Stimulated activated CD4-positive, alpha-beta T cell treated with anti-CD3 and anti-CD28 coated beads, Interleukin-2, amount 100 ng/mL, for 48 hours (primary cell): ENCODE measurements around the gene ASTN2.

Experiments
- DNase-seq, 2 donors: peaks; one replicate each; pipeline ENCODE4 v3.0.0-alpha.2; 2020

ASTN2 gene

GRCh38 chr9:117414220-117414905 lies 494 bp downstream of the ASTN2 start:
- no peak for DNase-seq

DNA sequence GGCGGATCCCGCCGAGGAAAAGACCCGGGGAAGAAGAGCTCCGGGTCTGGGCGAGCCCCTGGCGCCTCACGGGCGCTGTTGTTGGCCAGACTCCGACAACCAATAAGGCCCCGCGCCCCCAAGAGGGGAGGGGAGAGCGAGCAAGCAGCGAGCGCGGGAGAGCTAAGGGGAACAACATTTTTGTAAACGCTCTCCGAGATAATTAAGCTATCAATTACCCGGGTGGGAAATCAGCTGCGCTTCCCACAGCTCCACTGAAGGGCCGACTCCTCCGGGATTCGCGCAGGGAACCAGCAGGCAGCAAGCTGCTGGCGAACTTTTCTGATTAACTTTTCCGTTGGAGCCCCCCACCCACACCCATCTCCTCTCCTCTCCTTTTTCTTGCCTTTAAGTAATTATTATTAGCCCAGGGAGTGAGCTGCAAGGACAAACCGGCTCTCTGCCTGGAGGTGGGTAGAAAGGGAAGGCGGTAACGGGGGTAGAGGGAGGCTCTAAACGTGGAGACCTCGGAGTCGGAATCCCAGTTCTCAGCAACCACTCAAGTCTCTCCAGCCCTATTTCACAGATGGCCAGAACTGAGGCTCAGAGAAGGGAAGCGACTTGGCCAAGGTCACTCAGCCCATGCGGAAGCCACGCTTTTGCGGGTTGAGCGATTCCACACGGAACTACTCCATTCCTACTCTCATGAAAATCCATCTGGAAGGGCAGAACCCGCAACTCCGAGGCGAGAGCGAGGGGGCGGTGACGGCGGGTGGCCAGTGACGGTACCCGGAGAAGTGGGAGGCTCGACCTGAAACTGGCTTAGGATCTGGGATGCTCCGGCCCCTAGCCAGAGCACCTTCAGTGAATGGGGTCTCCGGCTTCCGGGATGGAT lies 1.3 kb downstream of the ASTN2 start:
- DNase-seq: no peak

- no peak for DNase-seq
These were observed 2.0 kb downstream of the ASTN2 start for GRCh38 chr9:117412841-117413240.

GRCh38 chr9:117412006-117412715 lies 2.7 kb downstream of the ASTN2 start:
- no peak for DNase-seq

GRCh38 chr9:117411547-117411946 lies 3.3 kb downstream of the ASTN2 start:
- DNase-seq: no peak

GRCh38 chr9:117409321-117409720 lies 5.5 kb downstream of the ASTN2 start:
- DNase-seq: no peak

- DNase-seq: no peak
These were observed 7.3 kb downstream of the ASTN2 start for GRCh38 chr9:117407436-117408022.

DNA sequence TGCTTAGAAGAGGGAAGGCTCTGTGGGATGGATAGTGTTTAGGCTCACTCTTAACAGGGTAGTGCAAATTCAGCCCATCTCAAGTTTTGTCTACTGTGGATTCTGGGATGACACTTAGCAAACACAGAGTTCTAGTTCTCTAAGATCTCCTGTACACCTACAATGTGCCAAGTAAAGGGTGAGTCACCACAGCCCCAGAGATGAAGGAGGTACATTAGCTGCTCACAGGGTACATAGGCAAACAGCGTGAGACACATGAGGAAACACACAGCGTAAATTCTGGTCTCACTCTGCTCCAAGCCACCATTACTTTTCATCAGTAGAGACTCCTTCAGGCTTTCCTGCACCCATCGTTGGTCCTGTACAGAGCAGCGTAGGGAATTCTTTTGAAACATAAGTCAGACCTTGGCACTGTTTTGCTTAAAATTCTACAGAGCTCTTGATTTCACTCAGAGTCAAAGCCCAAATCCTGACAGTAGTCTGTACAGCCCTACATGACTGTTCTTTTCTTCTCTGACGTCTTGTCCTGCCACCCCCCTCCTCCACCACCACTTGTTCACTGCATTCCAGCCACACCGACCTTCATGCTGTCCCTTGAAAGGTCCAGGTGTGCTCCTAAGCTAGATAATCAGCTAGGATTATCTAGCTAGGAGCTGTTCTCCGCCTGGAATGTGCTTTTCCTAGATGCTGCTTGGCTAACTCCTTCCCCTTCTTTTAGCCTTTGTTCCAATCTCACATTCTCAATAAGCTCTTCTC lies 8.7 kb downstream of the ASTN2 start:
- DNase-seq: no peak

GRCh38 chr9:117403848-117404247 lies 11.0 kb downstream of the ASTN2 start:
- DNase-seq: no peak

GRCh38 chr9:117403403-117403811 lies 11.4 kb downstream of the ASTN2 start:
- no peak for DNase-seq

GRCh38 chr9:117400171-117400570 lies 14.7 kb downstream of the ASTN2 start:
- no peak for DNase-seq

DNA sequence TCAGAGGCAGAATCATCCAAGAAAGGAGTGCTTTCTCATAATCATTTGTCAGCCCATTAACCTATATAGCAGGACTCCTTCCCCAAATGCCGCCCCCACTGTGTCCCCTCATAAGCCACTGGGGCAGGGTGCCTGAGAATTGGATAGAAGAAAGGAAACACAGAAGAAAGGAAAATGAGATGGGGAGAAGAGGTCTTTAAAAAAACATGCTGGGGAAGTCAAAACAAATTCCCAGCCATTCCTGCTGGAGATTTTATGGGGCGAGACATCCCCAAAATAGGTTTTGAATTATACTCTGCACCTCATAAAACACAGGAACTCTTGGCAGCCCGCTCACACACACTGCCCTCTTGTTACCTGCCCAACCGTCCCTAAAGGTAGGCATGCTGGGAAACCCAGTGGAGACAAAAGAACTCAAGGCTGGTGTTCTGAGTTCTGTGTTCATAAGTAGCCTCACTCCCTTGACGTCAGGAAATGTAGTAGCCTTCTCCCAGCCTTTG lies 19.7 kb downstream of the ASTN2 start:
- no peak for DNase-seq

DNA sequence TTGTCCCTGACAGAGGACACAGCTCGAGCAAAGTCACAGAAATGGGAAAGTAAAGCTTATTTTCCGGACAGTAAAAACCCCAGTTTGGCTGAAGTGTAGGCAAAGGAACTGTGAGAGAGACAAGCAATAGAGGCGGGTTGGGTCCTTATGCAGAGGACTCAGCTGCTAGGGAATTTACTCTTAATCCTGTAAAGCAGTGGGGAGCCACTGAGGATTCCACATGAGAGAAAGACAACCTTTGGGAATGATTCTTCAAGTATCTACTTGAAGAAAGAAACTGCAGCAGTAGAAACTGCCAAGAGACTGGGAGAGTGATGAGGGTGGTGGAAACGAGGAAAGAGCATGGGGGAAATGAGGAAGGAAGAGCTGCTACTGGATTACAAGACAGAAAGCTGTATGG lies 20.2 kb downstream of the ASTN2 start:
- no peak for DNase-seq

DNA sequence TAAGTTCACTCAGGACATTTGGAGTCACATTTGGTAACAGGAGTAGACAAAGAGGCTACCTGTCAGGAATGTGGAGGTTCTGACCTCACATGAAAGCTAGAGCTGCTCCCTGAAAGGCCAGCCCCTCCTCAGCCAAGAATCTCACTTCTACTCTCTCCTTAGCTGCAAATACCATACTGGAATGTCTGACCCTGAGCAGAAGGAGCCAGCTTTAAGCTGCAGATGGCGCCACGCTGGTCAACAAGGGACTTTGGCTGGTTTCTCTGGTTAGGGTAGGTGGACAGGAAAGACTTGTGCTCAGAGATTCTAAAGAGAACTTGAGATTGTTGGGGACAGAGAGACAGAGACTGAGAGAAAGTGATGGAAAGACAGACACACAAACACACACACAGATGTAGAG lies 21.9 kb downstream of the ASTN2 start:
- DNase-seq: no peak

DNA sequence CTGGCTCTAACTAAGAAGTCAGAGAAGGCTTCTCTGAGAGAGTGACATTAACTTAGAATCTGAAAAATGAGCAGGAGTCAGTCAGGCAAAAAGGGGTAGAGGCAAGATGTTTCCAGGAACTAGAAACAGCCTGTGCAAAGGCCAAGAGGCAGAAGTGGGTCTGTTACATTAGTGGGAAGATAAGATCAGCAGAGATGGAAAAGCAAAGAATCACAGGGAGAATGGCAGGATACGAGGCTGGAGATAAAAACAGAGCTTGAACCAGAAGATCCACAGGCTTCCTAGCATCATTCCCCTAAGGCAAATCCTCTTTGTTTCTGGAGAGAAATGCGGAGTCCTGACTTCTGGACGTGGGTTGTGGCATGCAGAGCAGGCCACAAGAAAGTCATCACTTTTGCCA lies 27.4 kb downstream of the ASTN2 start:
- no peak for DNase-seq

DNA sequence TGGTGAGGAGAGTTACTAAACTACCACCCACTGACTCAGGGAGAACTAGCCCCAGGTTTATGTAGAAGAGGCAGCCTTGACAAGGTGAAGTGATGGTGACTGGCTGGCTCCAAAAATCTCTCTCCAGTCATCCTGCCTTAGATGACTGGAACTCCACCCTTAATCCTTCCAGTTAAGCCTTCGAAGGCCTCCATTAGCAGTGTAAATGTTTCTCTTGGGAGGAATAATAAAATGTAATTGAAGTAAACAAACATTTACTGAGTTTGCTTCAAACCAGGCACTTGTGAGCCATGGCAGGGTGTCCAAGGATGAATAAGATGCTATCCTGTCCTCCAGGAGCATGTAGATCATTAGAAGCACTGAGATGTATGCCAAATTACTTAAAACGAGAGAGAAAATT lies 35.5 kb downstream of the ASTN2 start:
- no peak for DNase-seq

DNA sequence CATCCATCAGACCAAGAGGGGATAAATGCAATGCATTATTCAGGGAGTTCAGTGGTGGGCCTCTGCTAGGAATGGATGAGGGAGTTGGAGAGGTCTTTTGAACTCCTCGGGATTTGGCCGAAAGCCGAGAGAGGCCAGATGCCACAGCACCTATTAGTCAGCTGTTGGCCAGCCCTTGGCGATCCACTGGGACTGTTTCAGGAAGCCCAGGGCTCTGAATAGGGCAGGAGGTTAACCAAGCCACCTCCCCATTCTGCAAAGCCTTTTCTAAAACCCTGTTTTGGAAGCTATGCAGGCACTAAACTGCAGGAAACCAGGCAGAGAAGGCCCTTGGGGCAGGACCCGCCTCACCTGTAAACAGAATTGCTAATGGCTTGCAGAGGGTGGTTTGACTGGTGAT lies 37.8 kb downstream of the ASTN2 start:
- DNase-seq: no peak

DNA sequence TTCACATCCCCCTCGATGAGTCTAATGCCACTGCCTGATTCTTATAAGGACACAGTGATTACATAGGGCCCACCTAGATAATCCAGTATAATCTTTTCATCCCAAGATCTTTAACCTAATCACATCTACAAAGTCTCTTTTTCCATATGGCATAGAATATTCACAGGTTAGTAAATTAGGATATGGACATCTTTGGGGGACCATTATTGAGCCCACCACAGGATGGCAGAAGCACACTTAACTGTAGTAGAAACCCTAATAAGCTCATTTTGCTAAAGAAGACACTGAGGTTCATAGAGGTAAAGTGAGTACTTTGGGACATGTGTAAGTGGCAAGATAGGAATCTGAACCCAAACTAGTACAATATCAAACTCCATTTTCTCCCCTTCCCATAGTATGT lies 38.9 kb downstream of the ASTN2 start:
- no peak for DNase-seq

DNA sequence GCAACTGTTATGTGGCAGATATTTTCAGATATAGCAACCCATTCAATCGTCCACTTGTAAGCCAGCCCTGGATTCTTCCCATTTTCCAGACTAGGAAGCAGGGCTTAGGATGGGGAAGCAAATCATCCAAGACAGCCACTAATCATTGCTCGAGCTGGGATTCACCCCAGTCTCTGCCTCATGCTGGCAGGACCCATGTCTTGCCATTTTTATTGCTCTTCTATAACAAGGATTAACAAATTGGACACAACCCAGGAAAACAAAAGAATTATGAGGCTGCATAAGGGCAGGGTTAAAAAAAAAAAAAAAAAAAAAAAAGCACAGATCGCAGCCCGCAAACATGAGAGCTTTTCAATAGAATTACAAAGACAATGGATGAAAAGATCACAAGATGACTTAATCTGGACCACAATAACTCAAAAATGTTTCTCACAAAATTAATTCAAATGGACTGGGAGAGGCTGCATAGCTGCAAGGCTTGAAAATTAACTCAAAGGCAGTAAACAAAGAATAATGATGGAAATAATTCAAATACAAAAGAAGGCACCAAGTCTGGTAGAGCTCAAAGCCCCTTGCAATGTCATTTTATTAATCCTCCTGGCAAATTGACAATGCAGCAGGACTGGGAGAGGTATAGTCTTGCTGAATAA lies 40.7 kb downstream of the ASTN2 start:
- DNase-seq: no peak

GRCh38 chr9:117368684-117369230 lies 46.1 kb downstream of the ASTN2 start:
- DNase-seq: no peak

GRCh38 chr9:117365438-117365837 lies 49.4 kb downstream of the ASTN2 start:
- no peak for DNase-seq

DNA sequence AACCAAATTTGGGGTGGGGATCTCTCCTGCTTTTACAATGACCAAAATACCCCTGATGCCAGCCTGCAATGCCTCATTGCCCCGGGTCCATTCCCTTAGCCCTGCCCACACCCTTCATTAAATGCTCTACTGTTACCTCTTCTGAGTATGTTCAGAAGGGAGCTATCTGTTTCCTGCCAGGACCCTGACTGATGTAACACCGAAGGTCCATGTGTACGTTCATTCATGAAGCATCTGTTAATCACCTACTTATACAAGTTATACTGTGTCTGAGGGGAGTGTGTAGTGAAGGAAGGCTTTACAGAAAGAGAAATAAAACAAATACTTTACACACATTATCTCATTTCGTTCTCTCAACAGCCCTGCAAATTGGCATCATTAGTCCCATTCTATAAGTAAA lies 51.9 kb downstream of the ASTN2 start:
- DNase-seq: no peak
